Measurements from ENCODE around the gene BCAR1. TPM values are rescaled to one million over a fixed set of nuclear protein-coding genes. Genes with fewer than 3 reads are reported as not detected.

BCAR1 gene
- total and polyA plus RNA-seq, 2 of the 13 experiments (the other 11 are each of a cell fraction or from before 2014, with no cell fraction given), result 48.1 to 51.7 TPM

DNA sequence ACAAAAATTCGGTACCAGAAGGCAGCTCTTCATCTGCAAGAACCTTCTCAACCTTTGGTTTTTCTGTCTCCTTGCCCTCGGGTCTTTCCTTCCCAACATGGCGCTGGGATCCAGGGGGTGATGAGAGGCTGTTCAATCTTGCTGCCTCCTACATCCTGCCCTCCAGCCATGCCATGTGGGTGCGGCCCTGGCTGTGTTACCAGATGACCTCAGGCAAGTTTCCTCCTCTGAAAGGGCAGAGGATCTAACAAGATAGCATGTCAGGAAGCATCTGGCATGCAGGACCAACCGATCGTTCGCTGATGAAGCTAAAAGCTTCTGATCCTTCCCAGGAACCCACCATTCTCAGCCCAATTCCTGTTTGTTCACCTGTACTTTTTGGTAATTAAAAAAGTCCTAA is 36.8 kb upstream of the BCAR1 start (continued):
- TF ChIP-seq, protein P1, sequence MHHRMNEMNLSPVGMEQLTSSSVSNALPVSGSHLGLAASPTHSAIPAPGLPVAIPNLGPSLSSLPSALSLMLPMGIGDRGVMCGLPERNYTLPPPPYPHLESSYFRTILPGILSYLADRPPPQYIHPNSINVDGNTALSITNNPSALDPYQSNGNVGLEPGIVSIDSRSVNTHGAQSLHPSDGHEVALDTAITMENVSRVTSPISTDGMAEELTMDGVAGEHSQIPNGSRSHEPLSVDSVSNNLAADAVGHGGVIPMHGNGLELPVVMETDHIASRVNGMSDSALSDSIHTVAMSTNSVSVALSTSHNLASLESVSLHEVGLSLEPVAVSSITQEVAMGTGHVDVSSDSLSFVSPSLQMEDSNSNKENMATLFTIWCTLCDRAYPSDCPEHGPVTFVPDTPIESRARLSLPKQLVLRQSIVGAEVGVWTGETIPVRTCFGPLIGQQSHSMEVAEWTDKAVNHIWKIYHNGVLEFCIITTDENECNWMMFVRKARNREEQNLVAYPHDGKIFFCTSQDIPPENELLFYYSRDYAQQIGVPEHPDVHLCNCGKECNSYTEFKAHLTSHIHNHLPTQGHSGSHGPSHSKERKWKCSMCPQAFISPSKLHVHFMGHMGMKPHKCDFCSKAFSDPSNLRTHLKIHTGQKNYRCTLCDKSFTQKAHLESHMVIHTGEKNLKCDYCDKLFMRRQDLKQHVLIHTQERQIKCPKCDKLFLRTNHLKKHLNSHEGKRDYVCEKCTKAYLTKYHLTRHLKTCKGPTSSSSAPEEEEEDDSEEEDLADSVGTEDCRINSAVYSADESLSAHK (CRISPR knock-in tag; IDR thresholded peaks at IDR 0.05; ENCODE audit: borderline replicate concordance), result no peak
- TF ChIP-seq, protein P2, sequence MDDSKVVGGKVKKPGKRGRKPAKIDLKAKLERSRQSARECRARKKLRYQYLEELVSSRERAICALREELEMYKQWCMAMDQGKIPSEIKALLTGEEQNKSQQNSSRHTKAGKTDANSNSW (CRISPR knock-in tag; IDR thresholded peaks at IDR 0.05; ENCODE audit: borderline replicate concordance), result no peak
- no peak for TF ChIP-seq YY1 (IDR thresholded peaks at IDR 0.05; ENCODE audit: insufficient read depth, insufficient replicate concordance, low read depth, low read length)
- TF ChIP-seq ZMYM4 (CRISPR knock-in tag; IDR thresholded peaks at IDR 0.05), result no peak
- TF ChIP-seq PHF8 (CRISPR knock-in tag; IDR thresholded peaks at IDR 0.05), result no peak

DNA sequence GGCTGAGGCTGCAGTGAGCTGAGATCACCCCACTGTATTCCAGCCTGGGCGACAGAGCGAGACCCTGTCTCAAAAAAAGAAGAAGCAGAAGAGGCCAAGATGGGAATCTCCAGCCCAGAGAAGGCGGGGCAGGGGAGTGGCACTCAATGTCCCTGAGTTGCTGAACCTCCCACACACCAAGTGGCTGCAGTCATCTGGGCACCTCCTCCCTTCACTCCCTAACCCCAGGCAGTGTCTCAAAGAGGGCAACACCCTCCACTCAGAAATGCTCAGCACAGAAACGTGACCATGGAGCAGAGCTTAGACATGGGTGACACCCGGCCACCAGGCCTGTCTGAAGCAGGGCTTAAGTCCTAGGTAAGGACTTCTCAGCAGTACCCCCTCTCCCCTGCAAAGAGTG is 36.3 kb upstream of the BCAR1 start:
- no peak; the same call in 2 of the 3 replicates for ATAC-seq
- no peak overlapping the region for H2AFZ ChIP-seq (ENCODE audit: low read length)
- POLR2A ChIA-PET, result no interaction called here
- H3K27ac ChIP-seq (ENCODE audit: extremely low read length, insufficient read depth, low read length), result no peak overlapping the region
- TF ChIP-seq NCOA2 (CRISPR knock-in tag; IDR thresholded peaks at IDR 0.05), result no peak
- FAIRE-seq, result no peak
- no peak overlapping the region for H3K4me2 ChIP-seq (ENCODE audit: low read depth, low read length)
- peaks cover 11% of the 10 kb centered on the region for H3K4me1 ChIP-seq (ENCODE audit: insufficient read depth, low read length)
- no peak overlapping the region for H3K4me3 ChIP-seq (replicated peaks in 1 of 3; ENCODE audit: insufficient read depth in 1 of 3, low read depth in 2 of 3, low read length in 3 of 3)
- in situ Hi-C loops (cut with HindIII; ENCODE audit: extremely low pct_ligation_motif_present, low pct_unique_long_range_greater_than_20kb), result no loop called here
- no peaks in the 10 kb centered on the region for H4K20me1 ChIP-seq (ENCODE audit: insufficient read depth, low read length)
- intact Hi-C loops (cut with micrococcal nuclease; ENCODE audit: unreplicated experiment), result no loop called here
- CTCF ChIA-PET (ENCODE audit: low intra/inter-chr PET ratio, low total read pairs), result no interaction called here
- BruUV-seq (replicated peaks), result no TSS peak
- H3K27me3 ChIP-seq (ENCODE audit: control insufficient read depth in 1 of 2, insufficient read depth in 2 of 2, low read length in 2 of 2), result no peaks in the 10 kb centered on the region
- H3K36me3 ChIP-seq (replicated peaks in 1 of 2; ENCODE audit: control insufficient read depth in 1 of 2, insufficient read depth in 2 of 2, low read length in 2 of 2), result peaks cover 14 to 20% of the 10 kb centered on the region in 2 experiments
- H3K9me3 ChIP-seq (ENCODE audit: low read length), result no peaks in the 10 kb centered on the region
- no peaks in the 10 kb centered on the region for H3K79me2 ChIP-seq (ENCODE audit: insufficient read depth, low read length)
- no peak for DNase-seq (ENCODE audit: low spot score)
- 90% methylated on average over 5 of the region's 5 CpGs for WGBS (ENCODE audit: low lambda C conversion rate)
- no peak overlapping the region for H3K9ac ChIP-seq (ENCODE audit: insufficient read depth, low read depth, low read length)

Measured in HepG2 (cell line).